Measurements from ENCODE around the gene C4orf36.

DNA sequence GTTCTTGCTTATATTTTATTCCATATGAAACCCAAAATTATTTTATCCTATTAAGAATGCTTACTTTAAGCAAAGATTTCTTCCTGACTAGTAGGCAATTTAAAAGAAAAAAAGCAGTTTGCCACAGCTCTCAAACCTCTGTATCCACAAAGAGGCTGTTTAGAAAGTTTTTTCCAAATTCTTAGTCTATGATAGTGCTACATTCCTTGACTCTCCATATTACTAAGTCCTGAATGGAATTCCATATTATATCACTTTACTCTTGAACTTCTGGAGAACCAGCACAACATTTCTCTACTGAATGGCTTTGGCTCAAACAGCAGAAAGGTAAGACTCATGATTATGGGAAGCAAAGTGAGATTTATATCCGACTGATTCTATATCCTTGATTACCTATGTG, 51.4 kb downstream of the C4orf36 start:
- TF ChIP-seq POLR2AphosphoS5 (IDR thresholded peaks at IDR 0.05; ENCODE audit: borderline replicate concordance, low read depth, low read length) (no peak), EZH2 (IDR thresholded peaks at IDR 0.05) (no peak), FOXP2 (optimal IDR thresholded peaks at IDR 0.05; ENCODE audit: control extremely low read depth, extremely low read length, insufficient read depth) (no peak)

Measured in SK-N-MC (cell line).